Right atrium auricular region (tissue), 2 donors: Measurements from ENCODE around the gene PGBD1. TPM values are rescaled to one million over a fixed set of nuclear protein-coding genes. Genes with fewer than 3 reads are reported as not detected.

ENCODE experiments used
- DNase-seq: peaks from one replicate; pipeline ENCODE4 v3.0.0-alpha.2; 2019; ENCODE audit warnings: low spot score
- H3K27ac ChIP-seq, 2 donors: fragments of 200-600 bp; sonication (generic); 1 replicate in 1 of 2; 2 replicates in 1 of 2; pipeline ENCODE4 v1.5.1; 2016 to 2019
- H3K27me3 ChIP-seq, 2 donors: fragments of 200-600 bp; sonication (generic); one replicate each; pipeline versions ENCODE4 v1.5.1 to v1.6.0; 2017 to 2019
- H3K36me3 ChIP-seq: fragments of 200-600 bp; sonication (generic); one replicate; pipeline ENCODE4 v1.5.1; 2016
- H3K4me1 ChIP-seq, 2 donors: fragments of 200-600 bp; sonication (generic); one replicate each; pipeline versions ENCODE4 v1.5.1 to v1.6.0; 2017 to 2019
- H3K4me3 ChIP-seq, 2 donors: fragments of 200-600 bp; sonication (generic); 1 replicate in 1 of 2; 2 replicates in 1 of 2; pipeline ENCODE4 v1.5.1; 2017 to 2019; ENCODE audit warnings: mild to moderate bottlenecking in 1 of 2, moderate library complexity in 1 of 2
- H3K9me3 ChIP-seq, 2 donors: fragments of 200-600 bp; sonication (generic); one replicate each; pipeline ENCODE4 v1.5.1; 2019
- CTCF ChIP-seq, 2 donors: fragments of 200-600 bp; sonication (generic); IDR thresholded peaks; one replicate each; pipeline ENCODE4 v1.5.1; 2019; ENCODE audit warnings: antibody characterized with exemption in 2 of 2
- total RNA-seq, 2 donors: library from RNA; depleted of rRNA; stranded (reverse); fragments of >200 nt; gene quantifications; one replicate each; pipeline ENCODE4 v1.1.0, GENCODE V29; 2016

PGBD1 gene
- total RNA-seq, 2 donors from 2014 or later, result 1.8 to 4.1 TPM

- Histone ChIP-seq H3K27ac (peak overlapping the region; percentile 95 to 98), H3K36me3 (no peaks in the 10 kb centered on the region), H3K27me3 (no peaks in the 10 kb centered on the region), H3K4me3 (peak overlapping the region; percentile 59 to 65), H3K9me3 (no peaks in the 10 kb centered on the region), H3K4me1 (peaks cover 0 to 15% of the 10 kb centered on the region in 2 donors)
- no peak for DNase-seq
- no peak for TF ChIP-seq CTCF (IDR thresholded peaks at IDR 0.05)
These were observed 55.1 kb downstream of the PGBD1 start for GRCh38 chr6:28336284-28337120.

- H3K27ac ChIP-seq, result peak overlapping the region; percentile 95 to 98
- no peaks in the 10 kb centered on the region for H3K27me3 ChIP-seq
- no peaks in the 10 kb centered on the region for H3K36me3 ChIP-seq
- peaks cover 0 to 15% of the 10 kb centered on the region in 2 donors for H3K4me1 ChIP-seq
- H3K4me3 ChIP-seq, result peak overlapping the region; percentile 59 to 65
- TF ChIP-seq CTCF (IDR thresholded peaks at IDR 0.05), result no peak
- H3K9me3 ChIP-seq, result no peaks in the 10 kb centered on the region
- no peak for DNase-seq
These were observed 55.7 kb downstream of the PGBD1 start for GRCh38 chr6:28337121-28337520.

GRCh38 chr6:28340310-28341095 lies 59.1 kb downstream of the PGBD1 start:
- no peaks in the 10 kb centered on the region for H3K9me3 ChIP-seq
- H3K4me1 ChIP-seq, result peaks cover 0 to 9% of the 10 kb centered on the region in 2 donors
- no peak overlapping the region for H3K4me3 ChIP-seq
- H3K36me3 ChIP-seq, result no peaks in the 10 kb centered on the region
- no peaks in the 10 kb centered on the region for H3K27me3 ChIP-seq
- no peak for TF ChIP-seq CTCF (IDR thresholded peaks at IDR 0.05)
- DNase-seq, result no peak
- no peak overlapping the region for H3K27ac ChIP-seq

- H3K36me3 ChIP-seq, result no peaks in the 10 kb centered on the region
- no peak overlapping the region for H3K4me3 ChIP-seq
- TF ChIP-seq CTCF (IDR thresholded peaks at IDR 0.05), result no peak
- no peak overlapping the region for H3K27ac ChIP-seq
- DNase-seq, result no peak
- no peaks in the 10 kb centered on the region for H3K9me3 ChIP-seq
- H3K4me1 ChIP-seq, result no peaks in the 10 kb centered on the region
- no peaks in the 10 kb centered on the region for H3K27me3 ChIP-seq
These were observed 62.7 kb downstream of the PGBD1 start for GRCh38 chr6:28343898-28344677.

GRCh38 chr6:28345201-28345600 lies 63.8 kb downstream of the PGBD1 start:
- H3K27me3 ChIP-seq, result no peaks in the 10 kb centered on the region
- no peak for DNase-seq
- H3K9me3 ChIP-seq, result no peaks in the 10 kb centered on the region
- H3K27ac ChIP-seq, result no peak overlapping the region
- no peak overlapping the region for H3K4me3 ChIP-seq
- no peaks in the 10 kb centered on the region for H3K36me3 ChIP-seq
- H3K4me1 ChIP-seq, result no peaks in the 10 kb centered on the region
- no peak for TF ChIP-seq CTCF (IDR thresholded peaks at IDR 0.05)
